Neural cell (in vitro differentiated cells): ENCODE measurements around the gene IQCH. TPM values are rescaled to one million over a fixed set of nuclear protein-coding genes. Genes with fewer than 3 reads are reported as not detected.

ENCODE experiments used
- H2AFZ ChIP-seq: fragments of 200-600, 300-800 bp; sonication (generic), shearing (Covaris generic); 2 replicates; pipeline ENCODE4 v1.6.0; 2014; ENCODE audit warnings: low read depth, mild to moderate bottlenecking, antibody characterized with exemption, low read length, moderate library complexity
- H3F3A ChIP-seq: fragments of 200-600 bp; shearing (Covaris generic); 2 replicates; pipeline ENCODE4 v1.6.1; 2016; ENCODE audit warnings: mild to moderate bottlenecking, moderate library complexity, mixed read lengths, antibody characterized with exemption, low read length; ENCODE audit not compliant: insufficient read depth, poor library complexity, severe bottlenecking
- H3K27ac ChIP-seq: fragments of 200-600, 300-800 bp; sonication (generic), shearing (Covaris generic); 2 replicates; pipeline ENCODE4 v1.5.1; 2014; ENCODE audit warnings: mild to moderate bottlenecking, low read length, moderate library complexity
- H3K27me3 ChIP-seq: fragments of 300-800, 200-600 bp; sonication (generic), shearing (Covaris generic); 2 replicates; pipeline ENCODE4 v1.6.0; 2014; ENCODE audit warnings: mild to moderate bottlenecking, low read depth, low read length, moderate library complexity; ENCODE audit not compliant: insufficient read depth
- H3K36me3 ChIP-seq: fragments of 300-800, 200-600 bp; sonication (generic), shearing (Covaris generic); 2 replicates; pipeline ENCODE4 v1.5.1; 2014; ENCODE audit warnings: mild to moderate bottlenecking, antibody characterized with exemption, low read length, moderate library complexity; ENCODE audit not compliant: insufficient read depth
- H3K4me2 ChIP-seq: fragments of 300-800, 200-600 bp; sonication (generic), shearing (Covaris generic); 2 replicates; pipeline ENCODE4 v1.6.0; 2014; ENCODE audit warnings: mild to moderate bottlenecking, low read length
- H3K4me3 ChIP-seq: fragments of 300-800, 200-600 bp; sonication (generic), shearing (Covaris generic); 2 replicates; pipeline ENCODE4 v1.5.1; 2014; ENCODE audit warnings: mild to moderate bottlenecking, low read length, moderate library complexity
- H3K79me2 ChIP-seq: fragments of 200-600 bp; shearing (Covaris generic); replicated peaks from 2 replicates; pipeline ENCODE4 v1.6.0; 2014; ENCODE audit warnings: mild to moderate bottlenecking, low read length, moderate library complexity; ENCODE audit not compliant: insufficient read depth
- H3K9ac ChIP-seq: fragments of 300-800, 200-600 bp; sonication (generic), shearing (Covaris generic); 2 replicates; pipeline ENCODE4 v1.6.1; 2016; ENCODE audit warnings: mild to moderate bottlenecking, low read length, mixed read lengths
- H3K9me2 ChIP-seq: fragments of 200-600 bp; shearing (Covaris generic); 2 replicates; pipeline ENCODE4 v1.6.1; 2016; ENCODE audit warnings: mild to moderate bottlenecking, low read length, mixed read lengths; ENCODE audit not compliant: insufficient read depth
- H3K9me3 ChIP-seq: fragments of 200-600, 300-800 bp; sonication (generic), shearing (Covaris generic); 2 replicates; pipeline ENCODE4 v1.6.1; 2016; ENCODE audit warnings: mild to moderate bottlenecking, mixed run types, low read length, moderate library complexity, mixed read lengths
- H4K20me1 ChIP-seq: fragments of 200-600 bp; shearing (Covaris generic); 2 replicates; pipeline ENCODE4 v1.6.1; 2016; ENCODE audit warnings: mild to moderate bottlenecking, mixed run types; ENCODE audit not compliant: insufficient read depth
- EP300 ChIP-seq: fragments of 450-650 bp; conservative IDR thresholded peaks from 2 replicates; pipeline ENCODE4 v1.6.1; 2014; ENCODE audit warnings: antibody characterized with exemption, mild to moderate bottlenecking, moderate library complexity; ENCODE audit not compliant: poor library complexity, severe bottlenecking
- EZH2 ChIP-seq: fragments of 200-600, 300-800 bp; shearing (Covaris generic), sonication (generic); IDR thresholded peaks from 2 replicates; pipeline ENCODE4 v1.6.1; 2014; ENCODE audit warnings: antibody characterized with exemption, low read length, borderline replicate concordance, mild to moderate bottlenecking; ENCODE audit not compliant: insufficient read depth, poor library complexity, severe bottlenecking
- MXI1 ChIP-seq: fragments of 450-650 bp; conservative IDR thresholded peaks from 2 replicates; pipeline ENCODE4 v1.6.1; 2014; ENCODE audit warnings: antibody characterized with exemption, mild to moderate bottlenecking; ENCODE audit not compliant: poor library complexity, severe bottlenecking
- POLR2AphosphoS5 ChIP-seq: IDR thresholded peaks from 2 replicates; pipeline ENCODE4 v1.6.1; 2012
- RAD21 ChIP-seq: fragments of 450-650 bp; conservative IDR thresholded peaks from 2 replicates; pipeline ENCODE4 v1.6.1; 2014; ENCODE audit warnings: antibody characterized with exemption, mild to moderate bottlenecking, moderate library complexity
- SMC3 ChIP-seq: fragments of 450-650 bp; conservative IDR thresholded peaks from 2 replicates; pipeline ENCODE4 v1.6.1; 2014; ENCODE audit warnings: antibody characterized with exemption, mild to moderate bottlenecking, moderate library complexity; ENCODE audit not compliant: poor library complexity
- TAF1 ChIP-seq: IDR thresholded peaks from 2 replicates; pipeline ENCODE4 v1.6.1; 2012; ENCODE audit warnings: low read depth
- polyA plus RNA-seq: library from polyadenylated mRNA; depleted of rRNA; stranded (reverse); fragments of >200 nt; gene quantifications from 2 replicates; pipeline ENCODE4 v1.2.3, GENCODE V29; 2014
- TF ChIP-seq, protein P1 (sequence below): IDR thresholded peaks from 2 replicates; pipeline ENCODE4 v1.6.1; 2012; ENCODE audit warnings: borderline replicate concordance
- TF ChIP-seq, protein P2 (sequence below): fragments of 450-650 bp; IDR thresholded peaks from 2 replicates; pipeline ENCODE4 v1.5.1; 2014; ENCODE audit warnings: antibody characterized with exemption, mild to moderate bottlenecking, moderate library complexity; ENCODE audit not compliant: poor library complexity, severe bottlenecking

The IQCH gene
- polyA plus RNA-seq, 1 donor from 2014 or later = 2.8 TPM

DNA sequence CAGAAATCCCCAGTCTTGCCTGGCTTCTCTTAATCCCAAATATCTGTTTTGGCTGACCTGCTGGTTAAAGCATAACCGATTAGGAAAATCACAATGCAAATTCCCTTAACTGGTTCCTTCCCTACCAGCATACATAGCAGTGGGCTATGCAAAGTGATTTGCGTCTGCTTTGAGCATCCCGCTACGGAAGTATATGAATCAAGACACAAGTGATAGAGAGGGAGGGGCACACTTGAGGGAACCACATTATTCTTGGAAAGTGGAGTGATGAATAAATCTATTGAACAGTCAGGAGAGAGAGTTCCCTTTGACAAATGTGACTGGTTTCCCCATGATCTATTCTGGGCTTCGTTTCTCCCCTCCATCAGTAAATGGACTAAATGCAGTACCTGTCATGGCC lies 146.8 kb downstream of the IQCH start:
- peak overlapping the region; percentile 51 for H3K4me2 ChIP-seq
- TF ChIP-seq MXI1 = no peak
- TF ChIP-seq, protein P1, sequence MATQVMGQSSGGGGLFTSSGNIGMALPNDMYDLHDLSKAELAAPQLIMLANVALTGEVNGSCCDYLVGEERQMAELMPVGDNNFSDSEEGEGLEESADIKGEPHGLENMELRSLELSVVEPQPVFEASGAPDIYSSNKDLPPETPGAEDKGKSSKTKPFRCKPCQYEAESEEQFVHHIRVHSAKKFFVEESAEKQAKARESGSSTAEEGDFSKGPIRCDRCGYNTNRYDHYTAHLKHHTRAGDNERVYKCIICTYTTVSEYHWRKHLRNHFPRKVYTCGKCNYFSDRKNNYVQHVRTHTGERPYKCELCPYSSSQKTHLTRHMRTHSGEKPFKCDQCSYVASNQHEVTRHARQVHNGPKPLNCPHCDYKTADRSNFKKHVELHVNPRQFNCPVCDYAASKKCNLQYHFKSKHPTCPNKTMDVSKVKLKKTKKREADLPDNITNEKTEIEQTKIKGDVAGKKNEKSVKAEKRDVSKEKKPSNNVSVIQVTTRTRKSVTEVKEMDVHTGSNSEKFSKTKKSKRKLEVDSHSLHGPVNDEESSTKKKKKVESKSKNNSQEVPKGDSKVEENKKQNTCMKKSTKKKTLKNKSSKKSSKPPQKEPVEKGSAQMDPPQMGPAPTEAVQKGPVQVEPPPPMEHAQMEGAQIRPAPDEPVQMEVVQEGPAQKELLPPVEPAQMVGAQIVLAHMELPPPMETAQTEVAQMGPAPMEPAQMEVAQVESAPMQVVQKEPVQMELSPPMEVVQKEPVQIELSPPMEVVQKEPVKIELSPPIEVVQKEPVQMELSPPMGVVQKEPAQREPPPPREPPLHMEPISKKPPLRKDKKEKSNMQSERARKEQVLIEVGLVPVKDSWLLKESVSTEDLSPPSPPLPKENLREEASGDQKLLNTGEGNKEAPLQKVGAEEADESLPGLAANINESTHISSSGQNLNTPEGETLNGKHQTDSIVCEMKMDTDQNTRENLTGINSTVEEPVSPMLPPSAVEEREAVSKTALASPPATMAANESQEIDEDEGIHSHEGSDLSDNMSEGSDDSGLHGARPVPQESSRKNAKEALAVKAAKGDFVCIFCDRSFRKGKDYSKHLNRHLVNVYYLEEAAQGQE = peak; percentile 66
- H3K9me3 ChIP-seq = no peaks in the 10 kb centered on the region
- peak overlapping the region; percentile 79 for H3K27ac ChIP-seq
- no peak overlapping the region for H2AFZ ChIP-seq
- H3K36me3 ChIP-seq = no peaks in the 10 kb centered on the region
- no peaks in the 10 kb centered on the region for H3K79me2 ChIP-seq
- H3K27me3 ChIP-seq = no peaks in the 10 kb centered on the region
- no peaks in the 10 kb centered on the region for H3K9me2 ChIP-seq
- H3K4me3 ChIP-seq = peak overlapping the region; percentile 47
- H3K9ac ChIP-seq = peak overlapping the region; percentile 6
- H3F3A ChIP-seq = no peaks in the 10 kb centered on the region
- H4K20me1 ChIP-seq = no peaks in the 10 kb centered on the region

DNA sequence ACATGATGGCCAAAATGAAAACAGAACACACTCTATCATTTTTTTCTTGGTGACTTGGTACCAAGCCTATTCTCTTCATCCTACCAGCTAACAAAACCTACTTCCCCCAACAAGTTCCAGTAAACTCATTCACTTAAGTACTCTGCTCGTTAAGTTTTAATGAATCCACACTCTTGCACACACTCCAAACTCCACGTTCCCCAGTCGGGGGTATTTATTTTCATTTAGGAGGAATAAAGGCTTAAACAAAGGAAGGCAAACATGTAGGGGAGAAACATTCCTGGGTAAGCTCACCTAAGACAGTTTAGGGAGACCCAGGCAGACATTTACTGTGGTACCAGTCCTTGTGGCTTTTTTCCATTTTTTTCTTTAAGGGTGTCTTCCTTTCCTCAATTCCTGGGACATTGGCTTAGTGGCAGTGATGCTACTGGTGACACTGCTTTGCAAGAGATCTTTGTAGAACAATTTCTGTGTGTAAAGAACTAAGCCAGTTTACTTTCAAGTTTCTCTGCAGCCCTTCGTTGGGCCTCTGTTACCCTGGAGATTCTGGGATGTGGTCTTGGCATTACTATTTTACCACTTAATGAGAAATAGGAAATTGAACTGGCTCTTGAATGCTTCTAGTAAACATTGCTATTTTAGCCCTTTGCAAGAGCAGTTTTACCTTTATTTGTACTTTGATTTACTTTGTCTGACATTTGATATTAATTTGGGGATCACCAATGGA lies 149.0 kb downstream of the IQCH start:
- H3K4me2 ChIP-seq = no peak overlapping the region
- TF ChIP-seq SMC3 = no peak
- no peak for TF ChIP-seq RAD21
- TF ChIP-seq POLR2AphosphoS5 = no peak
- TF ChIP-seq, protein P2, sequence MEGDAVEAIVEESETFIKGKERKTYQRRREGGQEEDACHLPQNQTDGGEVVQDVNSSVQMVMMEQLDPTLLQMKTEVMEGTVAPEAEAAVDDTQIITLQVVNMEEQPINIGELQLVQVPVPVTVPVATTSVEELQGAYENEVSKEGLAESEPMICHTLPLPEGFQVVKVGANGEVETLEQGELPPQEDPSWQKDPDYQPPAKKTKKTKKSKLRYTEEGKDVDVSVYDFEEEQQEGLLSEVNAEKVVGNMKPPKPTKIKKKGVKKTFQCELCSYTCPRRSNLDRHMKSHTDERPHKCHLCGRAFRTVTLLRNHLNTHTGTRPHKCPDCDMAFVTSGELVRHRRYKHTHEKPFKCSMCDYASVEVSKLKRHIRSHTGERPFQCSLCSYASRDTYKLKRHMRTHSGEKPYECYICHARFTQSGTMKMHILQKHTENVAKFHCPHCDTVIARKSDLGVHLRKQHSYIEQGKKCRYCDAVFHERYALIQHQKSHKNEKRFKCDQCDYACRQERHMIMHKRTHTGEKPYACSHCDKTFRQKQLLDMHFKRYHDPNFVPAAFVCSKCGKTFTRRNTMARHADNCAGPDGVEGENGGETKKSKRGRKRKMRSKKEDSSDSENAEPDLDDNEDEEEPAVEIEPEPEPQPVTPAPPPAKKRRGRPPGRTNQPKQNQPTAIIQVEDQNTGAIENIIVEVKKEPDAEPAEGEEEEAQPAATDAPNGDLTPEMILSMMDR = no peak
- no peak for TF ChIP-seq EP300
- no peak for TF ChIP-seq TAF1
- TF ChIP-seq, protein P1 = no peak
- TF ChIP-seq EZH2 = no peak
- no peak for TF ChIP-seq MXI1
- no peaks in the 10 kb centered on the region for H4K20me1 ChIP-seq
- H3F3A ChIP-seq = no peaks in the 10 kb centered on the region
- no peaks in the 10 kb centered on the region for H3K9me2 ChIP-seq
- H3K27me3 ChIP-seq = no peaks in the 10 kb centered on the region
- no peaks in the 10 kb centered on the region for H3K79me2 ChIP-seq
- H3K9me3 ChIP-seq = no peaks in the 10 kb centered on the region
- H3K27ac ChIP-seq = no peak overlapping the region
- H3K4me3 ChIP-seq = no peak overlapping the region
- no peak overlapping the region for H3K9ac ChIP-seq
- no peaks in the 10 kb centered on the region for H3K36me3 ChIP-seq
- H2AFZ ChIP-seq = no peak overlapping the region
